HG03442 (cell line): ENCODE data around the gene EOMES.
A peak's percentile ranks its signal among the peaks of the same experiment; 100 is the strongest.

Experiments
- ATAC-seq: cut with Tn5 transposase; IDR thresholded peaks from one replicate; pipeline ENCODE4 v1.9.1; 2021; ENCODE audit warnings: mild to moderate bottlenecking, moderate library complexity; ENCODE audit not compliant: unreplicated experiment

The EOMES gene

DNA sequence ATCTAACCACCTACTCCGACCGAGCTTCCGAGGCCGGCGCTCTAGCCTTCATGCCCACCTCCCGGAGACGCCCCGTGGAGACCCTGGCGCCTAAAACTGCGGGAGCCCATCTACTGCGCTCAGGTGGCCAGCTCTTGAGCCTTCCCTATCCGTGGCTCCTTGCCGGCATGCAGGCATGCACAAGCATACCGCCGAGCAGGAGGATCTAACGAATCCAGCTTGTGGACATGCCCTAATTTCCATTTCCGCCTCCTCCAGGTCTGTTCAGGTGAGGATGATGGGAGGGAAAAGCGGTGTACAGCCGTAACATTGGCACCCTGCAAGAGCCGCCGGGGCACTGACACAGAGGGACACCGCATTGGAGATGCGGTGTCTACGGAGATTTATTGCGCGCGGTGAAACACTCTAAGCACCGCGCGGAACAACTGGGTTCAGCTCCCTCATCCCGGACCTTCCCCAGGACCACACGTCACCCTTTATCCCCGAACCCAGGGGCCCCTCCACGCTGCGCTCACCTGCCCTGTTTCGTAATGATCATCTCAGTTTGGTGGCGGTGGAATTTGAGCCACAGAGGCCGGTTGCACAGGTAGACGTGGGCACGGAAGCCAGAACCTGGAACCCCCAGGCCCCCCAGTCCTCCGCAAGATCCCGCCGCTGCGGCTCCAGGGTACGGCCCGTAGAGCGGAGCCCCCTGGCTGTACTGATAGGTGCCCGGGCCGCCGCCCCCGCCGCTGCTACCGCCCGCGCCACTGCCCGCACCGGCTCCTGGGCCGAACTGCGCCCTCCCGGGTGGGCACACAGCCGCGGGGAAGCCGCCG lies 1.0 kb downstream of the EOMES start:
- ATAC-seq = no peak

DNA sequence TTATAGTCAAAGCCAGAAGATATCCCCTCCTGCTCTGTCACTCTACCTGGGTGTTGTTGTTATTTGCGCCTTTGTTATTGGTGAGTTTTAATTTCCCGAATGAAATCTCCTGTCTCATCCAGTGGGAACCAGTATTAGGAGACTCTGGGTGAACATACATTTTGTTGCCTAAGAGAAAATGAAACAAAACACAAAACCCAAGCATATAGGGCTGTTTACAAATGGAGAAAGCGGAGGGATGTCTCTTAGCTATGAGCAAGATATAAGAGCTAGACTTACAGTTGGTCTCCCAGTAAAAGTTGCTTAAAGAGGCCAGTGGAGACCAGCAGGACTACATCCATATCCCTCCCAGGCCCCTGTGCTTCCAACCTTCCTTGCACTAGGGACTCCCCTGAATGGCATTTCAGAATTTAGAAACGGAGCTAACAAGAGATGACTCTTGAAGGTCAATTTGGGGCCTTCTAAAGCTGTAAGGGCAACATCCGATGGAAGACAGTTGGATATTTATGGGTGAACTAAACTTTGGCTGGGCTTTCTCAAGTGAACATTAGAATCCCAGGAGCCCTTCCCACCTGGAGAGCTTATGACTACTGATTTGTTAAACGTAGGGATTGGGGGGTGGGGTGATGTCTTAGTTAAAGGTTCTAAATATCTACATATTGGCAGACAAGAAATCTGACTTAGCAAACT lies 2.7 kb downstream of the EOMES start:
- no peak for ATAC-seq

- ATAC-seq = no peak
These were observed 3.7 kb downstream of the EOMES start for GRCh38 chr3:27718459-27718858.

GRCh38 chr3:27717200-27717852 lies 4.8 kb downstream of the EOMES start:
- ATAC-seq = no peak

- ATAC-seq = no peak
These were observed 5.8 kb downstream of the EOMES start for GRCh38 chr3:27716309-27716708.

- no peak for ATAC-seq
These were observed 6.3 kb downstream of the EOMES start for GRCh38 chr3:27715863-27716262.

- no peak for ATAC-seq
These were observed 6.7 kb downstream of the EOMES start for GRCh38 chr3:27715454-27715806.

DNA sequence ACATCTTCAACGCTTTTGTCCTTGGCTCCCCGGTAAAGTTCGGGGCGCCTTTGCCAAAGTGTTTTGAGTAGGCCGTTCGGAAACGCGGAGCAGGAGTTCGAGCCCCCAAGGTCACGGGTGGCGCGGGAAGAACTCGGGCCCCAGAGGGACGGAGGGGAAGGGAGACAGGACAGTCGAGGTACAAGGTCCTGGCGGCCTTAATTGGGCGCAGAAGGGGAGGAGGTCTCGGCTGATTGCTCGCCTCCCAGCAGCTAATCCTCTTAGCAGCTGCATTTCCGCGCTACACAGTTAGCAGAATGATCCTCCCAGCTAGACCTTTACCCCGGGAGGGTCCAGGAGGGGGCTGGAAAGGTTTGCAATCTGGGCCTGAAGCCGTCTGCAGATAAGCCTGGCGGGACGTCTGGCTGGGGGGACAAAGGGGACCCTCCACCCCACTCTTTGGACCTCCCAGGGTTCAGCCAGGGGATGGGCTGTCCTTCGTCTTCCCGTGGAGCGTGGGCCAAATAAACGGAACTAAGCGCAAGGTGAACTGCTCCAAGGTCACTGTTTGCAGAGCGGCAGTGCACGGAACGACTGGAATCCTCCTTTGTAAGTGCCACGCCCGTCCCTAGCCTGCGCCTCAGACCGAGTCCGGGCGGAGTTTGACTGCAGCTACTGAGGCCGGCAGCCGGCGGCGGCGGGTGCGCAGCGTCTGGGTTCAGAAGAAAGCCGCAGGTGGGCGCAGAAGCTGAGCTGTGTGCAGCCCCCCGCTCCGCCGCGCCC lies 7.2 kb downstream of the EOMES start:
- no peak for ATAC-seq

DNA sequence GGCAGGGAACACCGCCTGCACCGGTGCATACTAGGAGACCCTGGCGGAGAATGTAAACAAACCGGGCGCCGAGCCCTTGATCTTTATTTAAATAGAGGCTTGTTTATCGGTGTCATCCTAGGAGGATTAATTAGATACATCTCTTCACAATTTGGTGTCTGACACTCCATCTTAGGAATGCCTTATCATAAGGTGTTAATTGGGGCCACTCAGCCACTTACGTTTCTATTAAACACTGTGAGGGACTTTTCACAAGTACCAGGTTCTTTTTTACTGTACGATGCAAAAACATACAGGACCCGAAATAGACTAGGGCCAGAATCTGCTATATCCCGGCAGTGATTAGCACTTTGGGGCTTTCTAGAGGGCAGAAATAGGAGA lies 8.0 kb downstream of the EOMES start:
- ATAC-seq = no peak

- no peak for ATAC-seq
These were observed 8.5 kb downstream of the EOMES start for GRCh38 chr3:27713435-27714145.

- ATAC-seq = no peak
These were observed 9.1 kb downstream of the EOMES start for GRCh38 chr3:27713078-27713423.

DNA sequence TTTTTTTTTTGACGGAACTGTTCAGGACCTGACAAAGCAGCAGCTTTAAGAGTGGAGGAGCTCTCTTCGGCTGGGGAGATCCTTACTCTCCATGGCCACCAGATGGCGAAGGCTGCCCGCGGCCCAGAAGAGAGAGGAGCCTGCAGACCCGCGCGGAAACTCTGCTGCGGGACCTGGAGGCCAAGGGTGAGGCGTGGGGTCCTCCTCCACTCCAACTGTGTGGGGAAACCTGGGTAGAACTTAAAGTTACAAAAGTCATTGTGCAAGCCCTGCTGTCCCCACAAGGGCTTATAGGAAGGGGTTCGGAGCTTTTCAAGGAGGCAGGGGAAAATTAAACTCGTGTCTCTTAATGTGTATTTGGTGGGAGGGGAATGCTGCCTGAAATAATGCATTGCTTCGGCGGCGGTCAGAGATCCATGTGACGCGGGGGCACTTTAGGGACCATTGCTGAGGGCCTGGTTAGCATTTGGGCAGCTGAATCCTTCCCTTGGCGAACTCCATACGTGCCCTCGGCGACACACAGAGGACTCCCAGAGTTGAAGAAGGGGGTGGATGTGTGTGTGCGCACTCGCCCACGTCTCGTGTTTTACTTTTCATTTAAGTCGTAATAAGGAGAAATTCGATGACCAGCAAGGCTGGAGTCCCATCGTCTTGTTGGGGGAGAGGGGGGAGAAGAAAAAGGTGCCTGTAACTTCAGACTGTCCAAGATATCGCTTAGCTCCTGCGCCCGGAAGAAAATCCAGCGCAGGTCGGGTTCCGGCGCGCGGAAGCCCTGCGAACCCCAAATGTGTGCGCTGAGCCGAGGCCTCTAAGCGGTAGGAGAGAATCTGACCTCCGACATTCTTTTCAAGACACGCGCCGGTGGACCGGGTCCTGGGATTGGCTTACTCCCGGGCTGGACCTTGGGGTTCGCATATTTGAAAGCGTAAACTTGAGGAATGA lies 9.7 kb downstream of the EOMES start:
- ATAC-seq = peak; percentile 95

GRCh38 chr3:27708250-27708649 lies 13.9 kb downstream of the EOMES start:
- ATAC-seq = no peak

DNA sequence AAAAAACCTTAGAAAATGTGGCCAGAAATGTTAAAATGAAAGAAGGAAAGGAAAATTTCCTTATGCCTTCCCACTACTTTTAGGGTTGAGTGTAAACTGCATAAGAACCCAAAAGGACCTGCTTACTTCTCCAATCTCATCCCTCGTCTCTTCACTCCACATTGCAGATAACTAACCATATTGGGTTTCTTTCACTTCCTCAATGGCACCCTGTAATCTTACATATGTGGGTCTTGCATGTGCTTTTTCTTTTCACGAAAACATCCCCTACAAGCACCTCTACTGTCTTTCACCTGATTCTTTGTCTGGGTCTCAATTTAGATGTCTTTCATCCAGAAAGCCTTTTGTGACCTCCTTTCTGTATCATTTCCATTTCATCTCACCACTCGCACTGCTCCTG lies 23.1 kb downstream of the EOMES start:
- peak; percentile 50 for ATAC-seq

DNA sequence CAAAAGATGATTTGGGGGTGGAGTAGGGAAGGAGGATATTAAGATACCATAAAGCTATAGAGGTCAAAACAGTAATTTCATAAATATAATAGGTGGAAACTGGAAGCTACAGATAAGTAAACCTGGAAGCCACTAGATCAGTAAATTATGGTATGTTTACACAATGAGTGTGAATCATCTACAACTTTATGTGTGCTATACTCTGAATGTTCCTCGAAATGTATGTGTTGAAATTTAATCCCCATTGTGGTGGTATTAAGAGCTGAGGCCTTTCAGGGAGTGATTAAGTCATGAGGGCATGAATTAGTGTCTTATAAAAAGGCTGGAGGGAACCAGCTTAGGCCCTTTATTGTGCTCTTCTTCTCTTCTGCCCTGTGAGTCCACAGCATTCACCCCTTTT lies 25.2 kb downstream of the EOMES start:
- ATAC-seq = no peak

GRCh38 chr3:27695636-27696035 lies 26.5 kb downstream of the EOMES start:
- ATAC-seq = no peak

- no peak for ATAC-seq
These were observed 34.1 kb downstream of the EOMES start for GRCh38 chr3:27688053-27688452.

DNA sequence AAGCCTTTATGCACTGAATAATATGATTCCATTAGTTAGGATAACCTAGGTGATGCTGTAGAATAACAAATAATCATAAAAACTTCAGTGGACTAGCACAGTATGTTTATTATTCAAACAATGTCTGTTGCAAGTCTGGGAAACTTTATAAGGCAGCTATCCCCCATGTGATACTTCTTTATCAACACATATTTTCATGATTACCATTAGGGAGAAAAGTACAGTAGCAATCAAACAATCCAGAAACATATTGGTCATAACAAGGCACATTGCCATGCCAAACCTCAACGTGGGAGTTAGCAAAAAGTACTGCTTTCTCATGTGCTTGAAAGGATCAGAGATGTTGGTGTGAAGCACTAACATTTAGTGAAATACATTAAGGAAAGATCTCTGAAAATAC lies 35.5 kb downstream of the EOMES start:
- ATAC-seq = no peak

DNA sequence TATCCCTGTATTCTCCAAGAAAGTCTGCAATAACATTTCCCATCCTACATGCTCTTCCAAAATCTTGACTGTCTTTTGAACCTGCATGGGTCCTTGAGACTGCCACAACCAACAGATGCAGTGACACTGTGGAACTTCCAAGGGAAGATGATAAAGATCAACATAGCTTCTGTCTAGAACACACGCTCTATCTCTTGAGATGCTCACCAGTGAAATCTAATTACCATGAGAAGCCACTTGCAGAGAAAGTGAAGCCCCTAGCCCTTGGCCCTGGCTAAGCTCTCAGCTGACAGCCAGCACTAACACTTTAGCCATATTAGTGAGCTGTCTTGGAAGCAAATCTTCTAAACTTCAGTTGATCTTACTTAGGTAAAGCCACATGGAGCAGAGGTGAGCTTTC lies 36.6 kb downstream of the EOMES start:
- no peak for ATAC-seq

DNA sequence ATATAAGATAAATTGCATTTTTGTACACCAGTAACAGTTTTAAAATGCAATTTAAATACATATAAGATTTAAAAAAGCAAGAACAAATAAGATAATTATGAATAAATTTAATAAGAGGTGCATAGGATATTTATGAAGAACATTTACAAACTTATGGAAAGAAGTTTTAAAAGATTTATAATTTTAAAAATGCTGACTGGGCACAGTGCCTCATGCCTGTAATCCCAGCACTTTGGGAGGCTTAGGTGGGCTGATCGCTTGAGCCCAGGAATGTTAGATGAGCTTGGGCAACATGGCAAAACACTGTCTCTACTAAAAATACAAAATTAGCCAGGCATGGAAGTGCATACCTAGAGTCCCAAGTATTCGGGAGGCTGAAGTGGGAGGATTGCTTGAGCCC lies 37.8 kb downstream of the EOMES start:
- no peak for ATAC-seq
